Loucy (cell line): ENCODE data around the gene ZBTB7B.

ENCODE experiments used
- H2AFZ ChIP-seq: fragments of 200-600 bp; sonication (generic); 2 replicates; pipeline ENCODE4 v1.6.0; 2016; ENCODE audit warnings: antibody characterized with exemption, mild to moderate bottlenecking, low read length, moderate library complexity
- H3F3A ChIP-seq: fragments of 200-600 bp; 2 replicates; pipeline ENCODE4 v1.6.0; 2016; ENCODE audit warnings: antibody characterized with exemption, low read depth, mild to moderate bottlenecking
- H3K27me3 ChIP-seq: fragments of 200-600 bp; sonication (generic); 2 replicates; pipeline ENCODE4 v1.6.1; 2014; ENCODE audit warnings: low read length, mild to moderate bottlenecking; ENCODE audit not compliant: insufficient read depth, poor library complexity, severe bottlenecking
- H3K36me3 ChIP-seq: fragments of 200-600 bp; sonication (generic); 2 replicates; pipeline ENCODE4 v1.6.1; 2016; ENCODE audit warnings: low read length; ENCODE audit not compliant: insufficient read depth
- H3K4me1 ChIP-seq: fragments of 200-600 bp; sonication (generic); 2 replicates; pipeline ENCODE4 v1.5.1; 2014; ENCODE audit warnings: low read length, mild to moderate bottlenecking; ENCODE audit not compliant: insufficient read depth, poor library complexity, severe bottlenecking
- H3K4me2 ChIP-seq: fragments of 200-600 bp; sonication (generic); 2 replicates; pipeline ENCODE4 v1.6.0; 2014; ENCODE audit warnings: antibody characterized with exemption, low read length, low read depth, mild to moderate bottlenecking; ENCODE audit not compliant: poor library complexity, severe bottlenecking
- H3K4me3 ChIP-seq: fragments of 200-600 bp; sonication (generic); 2 replicates; pipeline ENCODE4 v1.5.1; 2014; ENCODE audit warnings: low read length, mild to moderate bottlenecking, mixed read lengths; ENCODE audit not compliant: poor library complexity, severe bottlenecking
- H3K79me2 ChIP-seq: fragments of 200-600 bp; sonication (generic); 2 replicates; pipeline ENCODE4 v1.6.1; 2014; ENCODE audit warnings: low read length; ENCODE audit not compliant: insufficient read depth
- H3K9ac ChIP-seq: fragments of 200-600 bp; sonication (generic); 2 replicates; pipeline ENCODE4 v1.6.0; 2014; ENCODE audit warnings: mild to moderate bottlenecking, low read depth, low read length, moderate library complexity; ENCODE audit not compliant: poor library complexity, severe bottlenecking
- H3K9me2 ChIP-seq: fragments of 200-600 bp; sonication (generic); replicated peaks from 2 replicates; pipeline ENCODE4 v1.6.1; 2016; ENCODE audit warnings: low read depth, low read length, mixed read lengths
- H3K9me3 ChIP-seq: fragments of 200-600 bp; sonication (generic); 2 replicates; pipeline ENCODE4 v1.6.1; 2014; ENCODE audit warnings: mild to moderate bottlenecking, antibody characterized with exemption, low read length, low read depth; ENCODE audit not compliant: insufficient read depth
- H4K20me1 ChIP-seq: fragments of 200-600 bp; sonication (generic); 2 replicates; pipeline ENCODE4 v1.6.0; 2014; ENCODE audit warnings: antibody characterized with exemption, low read length, mild to moderate bottlenecking; ENCODE audit not compliant: insufficient read depth, poor library complexity, severe bottlenecking
- CTCF ChIP-seq: fragments of 200-600 bp; sonication (generic); conservative IDR thresholded peaks from 2 replicates; pipeline ENCODE4 v1.5.1; 2014; ENCODE audit warnings: mild to moderate bottlenecking, antibody characterized with exemption, low read length
- EZH2phosphoT487 ChIP-seq: fragments of 200-600 bp; IDR thresholded peaks from 2 replicates; pipeline ENCODE4 v1.6.1; 2018; ENCODE audit warnings: antibody characterized with exemption, mild to moderate bottlenecking, moderate library complexity, borderline replicate concordance

The ZBTB7B gene

GRCh38 chr1:155001675-155002463 is 733 bp upstream of the ZBTB7B start:
- H3K36me3 ChIP-seq = no peaks in the 10 kb centered on the region
- H2AFZ ChIP-seq = peak overlapping the region; percentile 80; the same call in 1 of the 2 replicates
- H3K4me2 ChIP-seq = peak overlapping the region; percentile 92
- H3K9me3 ChIP-seq = no peaks in the 10 kb centered on the region
- H3K27me3 ChIP-seq = no peaks in the 10 kb centered on the region
- H4K20me1 ChIP-seq = no peaks in the 10 kb centered on the region
- H3K9me2 ChIP-seq = no peaks in the 10 kb centered on the region
- peaks cover 15% of the 10 kb centered on the region for H3F3A ChIP-seq
- H3K4me3 ChIP-seq = peak overlapping the region; percentile 76
- TF ChIP-seq EZH2phosphoT487 (no peak), CTCF (peak; percentile 64)
- H3K79me2 ChIP-seq = no peaks in the 10 kb centered on the region
- peaks cover 49% of the 10 kb centered on the region for H3K4me1 ChIP-seq
- H3K9ac ChIP-seq = peak overlapping the region; percentile 81

- Histone ChIP-seq H3K9me2 (no peaks in the 10 kb centered on the region), H3K4me3 (no peak overlapping the region), H3K9me3 (no peaks in the 10 kb centered on the region), H3F3A (peaks cover 15% of the 10 kb centered on the region), H2AFZ (no peak overlapping the region), H3K36me3 (no peaks in the 10 kb centered on the region), H3K27me3 (no peaks in the 10 kb centered on the region), H3K79me2 (no peaks in the 10 kb centered on the region), H3K4me2 (peak overlapping the region; percentile 28), H3K9ac (no peak overlapping the region), H3K4me1 (peaks cover 38% of the 10 kb centered on the region), H4K20me1 (no peaks in the 10 kb centered on the region)
- TF ChIP-seq EZH2phosphoT487 = no peak
- TF ChIP-seq CTCF = no peak
Measured at GRCh38 chr1:155003227-155003765, 694 bp downstream of the ZBTB7B start.

GRCh38 chr1:155003766-155004351 is 1.3 kb downstream of the ZBTB7B start:
- Histone ChIP-seq H4K20me1 (no peaks in the 10 kb centered on the region), H2AFZ (no peak overlapping the region), H3K4me3 (peak overlapping the region; percentile 12), H3K9me3 (no peaks in the 10 kb centered on the region), H3K36me3 (no peaks in the 10 kb centered on the region), H3K9me2 (no peaks in the 10 kb centered on the region), H3K4me2 (peak overlapping the region; percentile 57), H3K27me3 (no peaks in the 10 kb centered on the region), H3K9ac (peak overlapping the region; percentile 58), H3F3A (peaks cover 15% of the 10 kb centered on the region), H3K4me1 (peaks cover 43% of the 10 kb centered on the region), H3K79me2 (no peaks in the 10 kb centered on the region)
- TF ChIP-seq CTCF (no peak), EZH2phosphoT487 (no peak)
